Measurements from ENCODE around the gene NME7.
"Not testable (repeated sequence)": the region's sequence is repeated elsewhere in the genome, so short reads cannot be mapped to it uniquely, and the experiment has no call there.

- not testable (repeated sequence) for TF ChIP-seq POLR2AphosphoS5 (IDR thresholded peaks at IDR 0.05; ENCODE audit: borderline replicate concordance, low read depth, low read length); FOXP2 (optimal IDR thresholded peaks at IDR 0.05; ENCODE audit: control extremely low read depth, extremely low read length, insufficient read depth)
Measured at GRCh38 chr1:169402578-169402977, 35.0 kb upstream of the NME7 start.
